CD4-positive, alpha-beta T cell treated with Interleukin-15 for 1 hour (primary cell): ENCODE results near the gene ARMC9.

Experiments used
- DNase-seq: peaks from one replicate; pipeline ENCODE4 v3.0.0-alpha.2; 2020

Gene ARMC9

GRCh38 chr2:231204581-231204980, 6.2 kb downstream of the ARMC9 start:
- DNase-seq = no peak

GRCh38 chr2:231207734-231208133, 9.3 kb downstream of the ARMC9 start:
- no peak for DNase-seq

GRCh38 chr2:231210782-231211181, 12.4 kb downstream of the ARMC9 start:
- DNase-seq = no peak

GRCh38 chr2:231211486-231211885, 13.1 kb downstream of the ARMC9 start:
- no peak for DNase-seq

GRCh38 chr2:231212329-231212845, 14.0 kb downstream of the ARMC9 start:
- no peak for DNase-seq

GRCh38 chr2:231213931-231214642, 15.7 kb downstream of the ARMC9 start:
- DNase-seq = no peak

GRCh38 chr2:231218366-231218765, 19.9 kb downstream of the ARMC9 start:
- DNase-seq = no peak

- DNase-seq = no peak
These were observed 20.9 kb downstream of the ARMC9 start for GRCh38 chr2:231219289-231219688.

- no peak for DNase-seq
These were observed 23.3 kb downstream of the ARMC9 start for GRCh38 chr2:231221761-231222160.

- no peak for DNase-seq
These were observed 24.0 kb downstream of the ARMC9 start for GRCh38 chr2:231222318-231223000.

GRCh38 chr2:231223001-231223375, 24.6 kb downstream of the ARMC9 start:
- no peak for DNase-seq

- no peak for DNase-seq
These were observed 25.1 kb downstream of the ARMC9 start for GRCh38 chr2:231223458-231223976.

GRCh38 chr2:231227310-231228162, 29.1 kb downstream of the ARMC9 start:
- peak; percentile 58 for DNase-seq

- no peak for DNase-seq
These were observed 29.8 kb downstream of the ARMC9 start for GRCh38 chr2:231228223-231228622.

GRCh38 chr2:231228974-231229529, 30.6 kb downstream of the ARMC9 start:
- DNase-seq = no peak

- DNase-seq = no peak
These were observed 36.8 kb downstream of the ARMC9 start for GRCh38 chr2:231235217-231235616.

- no peak for DNase-seq
These were observed 40.3 kb downstream of the ARMC9 start for GRCh38 chr2:231238689-231239088.

GRCh38 chr2:231239751-231240150, 41.3 kb downstream of the ARMC9 start:
- no peak for DNase-seq

- no peak for DNase-seq
These were observed 43.5 kb downstream of the ARMC9 start for GRCh38 chr2:231241755-231242507.

- DNase-seq = no peak
These were observed 45.4 kb downstream of the ARMC9 start for GRCh38 chr2:231243866-231244265.

- no peak for DNase-seq
These were observed 46.2 kb downstream of the ARMC9 start for GRCh38 chr2:231244382-231245248.
